Pulmonary artery endothelial cell (primary cell): ENCODE measurements around the gene FTH1. TPM values are rescaled to one million over a fixed set of nuclear protein-coding genes. Genes with fewer than 3 reads are reported as not detected.

ENCODE experiments used
- DNase-seq: peaks from one replicate; pipeline ENCODE4 v3.0.0-alpha.2; 2011; ENCODE audit warnings: low read depth, low spot score
- total RNA-seq: library from RNA; depleted of rRNA; stranded (reverse); fragments of >200 nt; gene quantifications from 2 replicates; pipeline ENCODE4 v1.2.3, GENCODE V29; 2014

The FTH1 gene
- total RNA-seq, 1 donor from 2014 or later = 491 TPM

- peak; percentile 40 for DNase-seq
Measured at GRCh38 chr11:61949169-61950034, 18.0 kb downstream of the FTH1 start.

- no peak for DNase-seq
Measured at GRCh38 chr11:61948505-61948904, 18.9 kb downstream of the FTH1 start.

GRCh38 chr11:61947486-61948210 lies 19.8 kb downstream of the FTH1 start:
- peak; percentile 57 for DNase-seq

GRCh38 chr11:61946894-61947293 lies 20.5 kb downstream of the FTH1 start:
- DNase-seq = no peak

- DNase-seq = no peak
Measured at GRCh38 chr11:61945191-61945590, 22.2 kb downstream of the FTH1 start.

- no peak for DNase-seq
Measured at GRCh38 chr11:61940466-61940865, 27.0 kb downstream of the FTH1 start.

- DNase-seq = no peak
Measured at GRCh38 chr11:61935861-61936260, 31.6 kb downstream of the FTH1 start.

GRCh38 chr11:61930933-61931332 lies 36.5 kb downstream of the FTH1 start:
- no peak for DNase-seq

- DNase-seq = no peak
Measured at GRCh38 chr11:61928606-61929005, 38.8 kb downstream of the FTH1 start.

- DNase-seq = no peak
Measured at GRCh38 chr11:61927501-61927900, 39.9 kb downstream of the FTH1 start.

GRCh38 chr11:61926235-61926634 lies 41.2 kb downstream of the FTH1 start:
- no peak for DNase-seq

- no peak for DNase-seq
Measured at GRCh38 chr11:61925736-61926135, 41.7 kb downstream of the FTH1 start.

GRCh38 chr11:61924064-61924455 lies 43.4 kb downstream of the FTH1 start:
- no peak for DNase-seq

GRCh38 chr11:61923166-61924063 lies 44.0 kb downstream of the FTH1 start:
- DNase-seq = no peak

- DNase-seq = no peak
Measured at GRCh38 chr11:61922539-61922938, 44.9 kb downstream of the FTH1 start.

- DNase-seq = no peak
Measured at GRCh38 chr11:61921446-61921845, 46.0 kb downstream of the FTH1 start.

GRCh38 chr11:61919705-61920631 lies 47.5 kb downstream of the FTH1 start:
- no peak for DNase-seq

- DNase-seq = no peak
Measured at GRCh38 chr11:61918938-61919704, 48.3 kb downstream of the FTH1 start.

- DNase-seq = no peak
Measured at GRCh38 chr11:61918251-61918937, 49.0 kb downstream of the FTH1 start.
